Body of pancreas (tissue), 4 donors: ENCODE data around the gene PHOX2A. TPM values are rescaled to one million over a fixed set of nuclear protein-coding genes. Genes with fewer than 3 reads are reported as not detected.

Source experiments
- ATAC-seq: fragments of 150-250 bp; one replicate; pipeline ENCODE4 v1.9.1; 2016
- DNase-seq, 4 donors: peaks; one replicate each; pipeline ENCODE4 v3.0.0-alpha.2; 2019
- H3K27ac ChIP-seq, 4 donors: fragments of 200-600 bp; sonication (generic); 1 replicate in 3 of 4; 2 replicates in 1 of 4; pipeline versions ENCODE4 v1.5.1 to v1.6.1; 2016 to 2019; ENCODE audit warnings: mild to moderate bottlenecking in 1 of 4, mixed read lengths in 1 of 4, moderate library complexity in 1 of 4
- H3K27me3 ChIP-seq, 2 donors: fragments of 200-600 bp; sonication (generic); one replicate each; pipeline ENCODE4 v1.6.0; 2016; ENCODE audit warnings: mild to moderate bottlenecking in 1 of 2
- H3K36me3 ChIP-seq, 2 donors: fragments of 200-600 bp; sonication (generic); replicated peaks in 1 of 2; 2 replicates each; pipeline ENCODE4 v1.5.1; 2016; ENCODE audit warnings: low read depth in 2 of 2; ENCODE audit not compliant: insufficient read depth in 1 of 2
- H3K4me1 ChIP-seq: fragments of 200-600 bp; sonication (generic); one replicate; pipeline ENCODE4 v1.6.0; 2016
- H3K4me3 ChIP-seq, 2 donors: fragments of 200-600 bp; sonication (generic); 1 replicate in 1 of 2; 2 replicates in 1 of 2; pipeline ENCODE4 v1.5.1; 2016 to 2019
- H3K9me3 ChIP-seq, 3 donors: fragments of 200-600 bp; sonication (generic); 1 replicate in 2 of 3; 2 replicates in 1 of 3; pipeline ENCODE4 v1.5.1; 2016
- POLR2A ChIP-seq, 3 donors: fragments of 450-650 bp; IDR thresholded peaks; one replicate each; pipeline ENCODE4 v1.6.1; 2016; ENCODE audit warnings: antibody characterized with exemption in 3 of 3, mild to moderate bottlenecking in 2 of 3
- WGBS, 2 donors: methylation state at CpG; one replicate each; pipeline ENCODE4 v1.1.5; 2017; 5-methylcytosine and 5-hydroxymethylcytosine counted together
- intact Hi-C: fragments of 100-400 bp; cut with DNase I; formaldehyde crosslinking; loops from one replicate; pipeline ENCODE4 v1.15.1; 2023
- total RNA-seq, 2 donors: library from RNA; depleted of rRNA; stranded (reverse); fragments of >200 nt; gene quantifications; one replicate each; pipeline ENCODE4 v1.1.0, GENCODE V29; 2016
- TF ChIP-seq, protein P1 (sequence below), 7 experiments: fragments of 450-650 bp in 4 of 7; fragments of 200-600 bp in 3 of 7; sonication (generic) in 3 of 7; IDR thresholded peaks; one replicate each; pipeline ENCODE4 v1.5.1; 2016 to 2019; ENCODE audit warnings: antibody characterized with exemption in 7 of 7

Gene PHOX2A
- total RNA-seq, 2 donors from 2014 or later, result not detected

DNA sequence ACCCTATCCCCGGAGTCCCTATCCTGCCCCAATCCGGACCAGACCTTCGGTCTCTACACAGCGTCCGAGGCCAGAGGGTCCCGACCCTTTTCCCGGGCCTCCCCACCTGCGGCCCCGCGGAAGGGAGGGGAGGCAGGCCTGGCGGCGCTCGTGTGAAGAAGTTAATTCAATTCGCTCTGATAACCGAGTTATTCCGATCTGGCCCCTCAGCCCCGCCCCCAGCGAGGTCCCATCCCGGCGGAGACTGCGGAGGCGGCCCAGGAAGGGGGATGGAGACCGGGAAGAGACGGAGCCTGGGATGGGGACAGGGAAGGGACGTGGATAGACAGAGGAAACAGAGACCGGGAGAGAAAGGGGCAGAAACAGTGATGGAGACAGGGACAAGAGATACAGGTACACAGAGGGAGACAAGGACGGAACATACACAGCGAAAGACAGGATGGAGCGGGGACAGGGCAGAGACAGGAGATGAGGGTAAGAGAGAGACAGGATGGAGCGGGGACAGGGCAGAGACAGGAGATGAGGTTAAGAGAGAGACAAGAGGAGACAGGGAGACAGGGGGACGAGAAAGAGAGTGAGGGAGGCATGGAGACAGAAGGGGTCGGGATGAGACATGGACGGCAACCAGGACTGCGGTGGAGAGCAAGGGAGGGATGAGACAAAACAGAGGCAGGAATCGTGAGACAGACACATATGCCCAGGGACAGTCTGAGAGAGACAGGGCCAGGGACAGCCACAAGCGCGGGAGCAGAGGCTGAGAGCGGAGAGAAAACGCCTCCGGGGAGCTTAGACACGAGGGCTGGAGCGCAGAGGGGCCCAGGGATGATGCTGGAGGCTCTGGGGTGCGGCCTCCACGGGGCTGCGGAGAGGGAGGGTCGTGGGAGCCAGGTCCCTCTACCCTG, 636 bp upstream of the PHOX2A start:
- TF ChIP-seq, protein P1, sequence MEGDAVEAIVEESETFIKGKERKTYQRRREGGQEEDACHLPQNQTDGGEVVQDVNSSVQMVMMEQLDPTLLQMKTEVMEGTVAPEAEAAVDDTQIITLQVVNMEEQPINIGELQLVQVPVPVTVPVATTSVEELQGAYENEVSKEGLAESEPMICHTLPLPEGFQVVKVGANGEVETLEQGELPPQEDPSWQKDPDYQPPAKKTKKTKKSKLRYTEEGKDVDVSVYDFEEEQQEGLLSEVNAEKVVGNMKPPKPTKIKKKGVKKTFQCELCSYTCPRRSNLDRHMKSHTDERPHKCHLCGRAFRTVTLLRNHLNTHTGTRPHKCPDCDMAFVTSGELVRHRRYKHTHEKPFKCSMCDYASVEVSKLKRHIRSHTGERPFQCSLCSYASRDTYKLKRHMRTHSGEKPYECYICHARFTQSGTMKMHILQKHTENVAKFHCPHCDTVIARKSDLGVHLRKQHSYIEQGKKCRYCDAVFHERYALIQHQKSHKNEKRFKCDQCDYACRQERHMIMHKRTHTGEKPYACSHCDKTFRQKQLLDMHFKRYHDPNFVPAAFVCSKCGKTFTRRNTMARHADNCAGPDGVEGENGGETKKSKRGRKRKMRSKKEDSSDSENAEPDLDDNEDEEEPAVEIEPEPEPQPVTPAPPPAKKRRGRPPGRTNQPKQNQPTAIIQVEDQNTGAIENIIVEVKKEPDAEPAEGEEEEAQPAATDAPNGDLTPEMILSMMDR (IDR thresholded peaks at IDR 0.05), result no peak
- TF ChIP-seq POLR2A (IDR thresholded peaks at IDR 0.05), result no peak
- no peaks in the 10 kb centered on the region for H3K9me3 ChIP-seq
- intact Hi-C loops, result no loop called here
- WGBS, 2 donors, result 10 to 15% methylated on average over 37 to 46 of the region's 46 CpGs
- ATAC-seq, result no peak
- H3K27me3 ChIP-seq, result peaks cover 0 to 40% of the 10 kb centered on the region in 2 donors
- no peaks in the 10 kb centered on the region for H3K36me3 ChIP-seq
- H3K4me1 ChIP-seq, result peaks cover 21% of the 10 kb centered on the region
- no peak for DNase-seq
- H3K4me3 ChIP-seq, result no peak overlapping the region
- H3K27ac ChIP-seq, result no peak overlapping the region

DNA sequence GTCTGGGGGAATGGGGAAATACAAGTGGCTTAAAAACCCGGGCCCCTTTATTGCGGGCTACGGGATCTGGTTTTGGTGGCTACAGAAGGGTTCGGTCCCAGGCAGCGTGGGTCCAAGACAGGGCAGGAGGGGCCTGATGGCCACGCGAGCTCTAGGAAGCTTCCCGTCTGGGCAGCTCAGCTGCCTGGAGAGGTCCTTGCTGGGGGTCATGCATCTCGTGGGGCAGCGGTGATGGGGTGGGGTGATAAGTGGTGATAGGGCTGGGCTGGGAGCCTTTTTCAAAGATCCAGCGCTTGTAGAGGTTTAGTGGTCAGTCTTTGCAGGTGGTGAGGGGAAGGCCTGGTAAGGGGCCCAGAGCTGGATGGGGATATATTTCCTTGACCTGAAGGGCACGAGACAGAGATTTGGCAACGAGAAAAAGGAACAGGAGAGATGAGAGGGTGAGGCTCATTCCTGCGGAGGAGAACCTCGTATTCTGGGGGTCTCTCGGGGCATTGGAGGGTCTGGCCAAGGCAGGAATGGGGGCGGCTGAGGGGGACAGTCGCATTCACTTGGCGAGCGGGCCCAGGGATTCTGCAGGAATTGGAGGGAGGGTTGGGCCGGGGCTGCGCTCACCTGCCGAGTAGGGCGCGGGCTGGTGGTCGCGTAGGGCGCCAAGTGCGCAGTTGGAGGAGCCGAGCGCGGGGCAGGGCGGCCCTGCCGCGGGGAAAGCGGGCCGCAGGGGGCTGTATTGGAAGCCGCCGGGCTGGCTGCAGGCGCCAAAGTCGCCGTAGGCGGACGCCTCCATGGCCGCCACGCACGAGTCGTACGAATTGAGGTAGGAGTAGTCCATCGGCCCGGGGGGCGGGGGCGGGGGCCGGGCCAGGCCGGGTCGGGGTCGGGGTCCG, 560 bp downstream of the PHOX2A start:
- DNase-seq (no peak), ATAC-seq (no peak)
- intact Hi-C loops, result no loop called here
- TF ChIP-seq, protein P1 (IDR thresholded peaks at IDR 0.05), result no peak
- TF ChIP-seq POLR2A (IDR thresholded peaks at IDR 0.05), result no peak
- no peaks in the 10 kb centered on the region for H3K36me3 ChIP-seq
- H3K4me1 ChIP-seq, result peaks cover 27% of the 10 kb centered on the region
- no peaks in the 10 kb centered on the region for H3K9me3 ChIP-seq
- WGBS, 2 donors, result 25 to 53% methylated on average over 16 to 46 of the region's 58 CpGs
- H3K27me3 ChIP-seq, result peaks cover 0 to 40% of the 10 kb centered on the region in 2 donors
- H3K27ac ChIP-seq, result no peak overlapping the region
- no peak overlapping the region for H3K4me3 ChIP-seq

GRCh38 chr11:72242141-72242540, 1.8 kb downstream of the PHOX2A start:
- WGBS, 2 donors, result 73 to 94% methylated on average over 2 of the region's 2 CpGs
- H3K4me3 ChIP-seq, result no peak overlapping the region
- no peak for ATAC-seq
- H3K9me3 ChIP-seq, result no peaks in the 10 kb centered on the region
- no peak for DNase-seq
- H3K27ac ChIP-seq, result no peak overlapping the region
- intact Hi-C loops, result no loop called here
- peaks cover 0 to 40% of the 10 kb centered on the region in 2 donors for H3K27me3 ChIP-seq
- TF ChIP-seq, protein P1 (IDR thresholded peaks at IDR 0.05), result no peak
- TF ChIP-seq POLR2A (IDR thresholded peaks at IDR 0.05), result no peak
- peaks cover 30% of the 10 kb centered on the region for H3K4me1 ChIP-seq
- H3K36me3 ChIP-seq, result no peaks in the 10 kb centered on the region

DNA sequence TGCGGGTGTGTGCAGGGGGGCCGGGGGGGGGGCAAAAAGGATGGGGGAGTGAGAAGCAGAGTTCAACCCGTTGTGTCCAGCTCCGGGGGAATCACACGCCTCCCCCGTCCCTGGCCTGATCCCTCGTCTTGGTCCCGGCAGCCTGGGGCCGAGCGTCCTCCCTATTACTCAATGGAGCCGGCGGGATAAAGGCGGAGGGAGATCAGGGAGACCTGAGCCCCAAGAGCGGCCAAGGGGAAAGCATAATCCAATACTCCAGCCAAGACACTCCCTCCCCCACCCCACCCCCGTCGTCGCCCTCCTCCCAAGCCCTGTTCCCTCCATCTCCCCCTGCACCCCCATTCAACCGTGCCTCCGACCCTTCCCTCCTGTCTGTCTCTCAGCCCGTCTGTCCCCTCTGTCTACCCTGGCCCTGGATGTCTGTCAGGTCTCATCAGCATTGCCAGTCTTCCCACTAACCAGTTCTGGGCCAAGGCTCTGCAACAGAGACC, 2.6 kb downstream of the PHOX2A start:
- no peak for TF ChIP-seq POLR2A (IDR thresholded peaks at IDR 0.05)
- TF ChIP-seq, protein P1 (IDR thresholded peaks at IDR 0.05), result no peak
- H3K4me3 ChIP-seq, result no peak overlapping the region
- intact Hi-C loops, result no loop called here
- peaks cover 0 to 40% of the 10 kb centered on the region in 2 donors for H3K27me3 ChIP-seq
- ATAC-seq (no peak), DNase-seq (no peak)
- 26 to 38% methylated on average over 17 to 19 of the region's 20 CpGs for WGBS, 2 donors
- H3K9me3 ChIP-seq, result no peaks in the 10 kb centered on the region
- H3K4me1 ChIP-seq, result peaks cover 30% of the 10 kb centered on the region
- H3K36me3 ChIP-seq, result no peaks in the 10 kb centered on the region
- H3K27ac ChIP-seq, result no peak overlapping the region
